Sigmoid colon (tissue), 4 donors: Measurements from ENCODE around the gene ANKRD44.

Source experiments
- POLR2A ChIP-seq, 2 donors: fragments of 450-650 bp; IDR thresholded peaks; one replicate each; pipeline ENCODE4 v1.6.1; 2016; ENCODE audit warnings: antibody characterized with exemption in 2 of 2, mild to moderate bottlenecking in 2 of 2, moderate library complexity in 2 of 2
- POLR2AphosphoS5 ChIP-seq, 4 donors: sonication (generic); formaldehyde crosslinking; IDR thresholded peaks; one replicate each; pipeline ENCODE4 v1.6.1; 2017; ENCODE audit warnings: antibody characterized with exemption in 4 of 4
- TF ChIP-seq, protein P1 (sequence below), 4 experiments: fragments of 450-650 bp in 3 of 4; fragments of 200-600 bp in 1 of 4; IDR thresholded peaks; one replicate each; pipeline ENCODE4 v1.5.1; 2016 to 2019; ENCODE audit warnings: antibody characterized with exemption in 4 of 4, mild to moderate bottlenecking in 3 of 4, moderate library complexity in 2 of 4

DNA sequence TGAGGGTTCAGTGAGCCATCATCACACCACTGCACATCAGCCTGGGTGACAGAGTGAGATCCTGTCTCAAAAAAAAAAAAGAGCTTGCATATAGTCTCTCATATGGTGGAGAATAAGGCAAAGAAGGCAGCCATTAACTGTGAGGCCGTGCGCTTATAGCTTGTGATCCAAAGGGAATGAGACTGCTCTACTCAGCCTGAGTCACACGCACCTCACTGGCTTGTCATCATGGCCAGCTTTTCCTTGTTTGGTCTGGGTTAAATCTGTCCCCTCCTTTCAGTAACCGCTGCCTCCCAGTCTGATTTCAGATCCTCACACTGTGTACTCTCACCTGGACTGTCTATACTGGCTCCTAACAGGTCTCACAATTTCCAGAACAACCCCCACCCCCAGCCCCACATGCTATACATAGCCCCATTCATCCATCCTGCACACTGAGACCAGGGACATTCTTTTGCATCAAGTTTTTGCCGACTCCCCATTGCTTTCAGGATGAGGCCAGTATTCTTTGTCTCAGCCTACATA lies 35.3 kb upstream of the ANKRD44 start:
- TF ChIP-seq, protein P1, sequence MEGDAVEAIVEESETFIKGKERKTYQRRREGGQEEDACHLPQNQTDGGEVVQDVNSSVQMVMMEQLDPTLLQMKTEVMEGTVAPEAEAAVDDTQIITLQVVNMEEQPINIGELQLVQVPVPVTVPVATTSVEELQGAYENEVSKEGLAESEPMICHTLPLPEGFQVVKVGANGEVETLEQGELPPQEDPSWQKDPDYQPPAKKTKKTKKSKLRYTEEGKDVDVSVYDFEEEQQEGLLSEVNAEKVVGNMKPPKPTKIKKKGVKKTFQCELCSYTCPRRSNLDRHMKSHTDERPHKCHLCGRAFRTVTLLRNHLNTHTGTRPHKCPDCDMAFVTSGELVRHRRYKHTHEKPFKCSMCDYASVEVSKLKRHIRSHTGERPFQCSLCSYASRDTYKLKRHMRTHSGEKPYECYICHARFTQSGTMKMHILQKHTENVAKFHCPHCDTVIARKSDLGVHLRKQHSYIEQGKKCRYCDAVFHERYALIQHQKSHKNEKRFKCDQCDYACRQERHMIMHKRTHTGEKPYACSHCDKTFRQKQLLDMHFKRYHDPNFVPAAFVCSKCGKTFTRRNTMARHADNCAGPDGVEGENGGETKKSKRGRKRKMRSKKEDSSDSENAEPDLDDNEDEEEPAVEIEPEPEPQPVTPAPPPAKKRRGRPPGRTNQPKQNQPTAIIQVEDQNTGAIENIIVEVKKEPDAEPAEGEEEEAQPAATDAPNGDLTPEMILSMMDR (IDR thresholded peaks at IDR 0.05) = no peak
- TF ChIP-seq POLR2A (IDR thresholded peaks at IDR 0.05) = no peak
- TF ChIP-seq POLR2AphosphoS5 (IDR thresholded peaks at IDR 0.05) = no peak
